GM19099 (cell line): Measurements from ENCODE around the gene AGAP1.

Experiments
- POLR2A ChIP-seq: IDR thresholded peaks from 3 replicates; pipeline ENCODE4 v1.6.1; 2011; ENCODE audit warnings: low read depth; ENCODE audit not compliant: insufficient read length; ENCODE audit errors: extremely low read depth

The AGAP1 gene

GRCh38 chr2:235934774-235935484 lies 441.1 kb downstream of the AGAP1 start:
- no peak for TF ChIP-seq POLR2A

- no peak for TF ChIP-seq POLR2A
These were observed 441.9 kb downstream of the AGAP1 start for GRCh38 chr2:235935773-235936172.

- TF ChIP-seq POLR2A = no peak
These were observed 442.6 kb downstream of the AGAP1 start for GRCh38 chr2:235936493-235936892.

- TF ChIP-seq POLR2A = no peak
These were observed 443.2 kb downstream of the AGAP1 start for GRCh38 chr2:235937087-235937486.

- no peak for TF ChIP-seq POLR2A
These were observed 443.7 kb downstream of the AGAP1 start for GRCh38 chr2:235937526-235937925.

- TF ChIP-seq POLR2A = no peak
These were observed 444.1 kb downstream of the AGAP1 start for GRCh38 chr2:235937936-235938335.

- TF ChIP-seq POLR2A = no peak
These were observed 444.8 kb downstream of the AGAP1 start for GRCh38 chr2:235938611-235939010.

- no peak for TF ChIP-seq POLR2A
These were observed 445.6 kb downstream of the AGAP1 start for GRCh38 chr2:235939471-235939870.

- TF ChIP-seq POLR2A = no peak
These were observed 446.5 kb downstream of the AGAP1 start for GRCh38 chr2:235940330-235940729.

GRCh38 chr2:235944591-235944990 lies 450.7 kb downstream of the AGAP1 start:
- TF ChIP-seq POLR2A = no peak

GRCh38 chr2:235945608-235946140 lies 451.8 kb downstream of the AGAP1 start:
- no peak for TF ChIP-seq POLR2A

GRCh38 chr2:235946590-235946989 lies 452.7 kb downstream of the AGAP1 start:
- no peak for TF ChIP-seq POLR2A

GRCh38 chr2:235949567-235950472 lies 456.0 kb downstream of the AGAP1 start:
- no peak for TF ChIP-seq POLR2A

- TF ChIP-seq POLR2A = no peak
These were observed 456.6 kb downstream of the AGAP1 start for GRCh38 chr2:235950473-235950809.

GRCh38 chr2:235951493-235951892 lies 457.6 kb downstream of the AGAP1 start:
- no peak for TF ChIP-seq POLR2A

- TF ChIP-seq POLR2A = no peak
These were observed 458.1 kb downstream of the AGAP1 start for GRCh38 chr2:235951982-235952381.
